Measurements from ENCODE around the gene RADIL.

The RADIL gene

GRCh38 chr7:4774658-4775249 lies 108.8 kb downstream of the RADIL start:
- no peak for DNase-seq

GRCh38 chr7:4774007-4774406 lies 109.5 kb downstream of the RADIL start:
- DNase-seq = no peak

GRCh38 chr7:4772306-4772705 lies 111.2 kb downstream of the RADIL start:
- DNase-seq = no peak

DNA sequence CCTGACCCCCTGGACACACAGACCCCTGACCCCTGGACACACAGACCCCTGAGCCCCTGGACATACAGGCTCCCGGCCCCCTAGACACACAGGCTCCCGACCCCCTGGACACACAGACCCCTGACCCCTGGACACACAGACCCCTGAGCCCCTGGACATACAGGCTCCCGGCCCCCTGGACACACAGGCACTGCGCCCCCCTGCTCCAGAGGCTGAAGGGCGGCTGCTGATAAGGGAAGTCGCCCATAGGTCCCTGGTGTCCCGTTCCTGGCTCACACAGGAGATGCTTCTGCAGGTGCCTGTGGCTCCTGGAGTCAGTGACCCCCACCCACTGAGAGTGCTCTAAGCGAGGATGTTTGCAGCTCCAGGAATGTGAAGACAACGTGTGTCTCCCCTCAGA lies 111.8 kb downstream of the RADIL start:
- no peak for DNase-seq

- no peak for DNase-seq
Measured at GRCh38 chr7:4770886-4771285, 112.6 kb downstream of the RADIL start.

- DNase-seq = no peak
Measured at GRCh38 chr7:4769761-4770160, 113.8 kb downstream of the RADIL start.

GRCh38 chr7:4768597-4769569 lies 114.6 kb downstream of the RADIL start:
- no peak for DNase-seq

DNA sequence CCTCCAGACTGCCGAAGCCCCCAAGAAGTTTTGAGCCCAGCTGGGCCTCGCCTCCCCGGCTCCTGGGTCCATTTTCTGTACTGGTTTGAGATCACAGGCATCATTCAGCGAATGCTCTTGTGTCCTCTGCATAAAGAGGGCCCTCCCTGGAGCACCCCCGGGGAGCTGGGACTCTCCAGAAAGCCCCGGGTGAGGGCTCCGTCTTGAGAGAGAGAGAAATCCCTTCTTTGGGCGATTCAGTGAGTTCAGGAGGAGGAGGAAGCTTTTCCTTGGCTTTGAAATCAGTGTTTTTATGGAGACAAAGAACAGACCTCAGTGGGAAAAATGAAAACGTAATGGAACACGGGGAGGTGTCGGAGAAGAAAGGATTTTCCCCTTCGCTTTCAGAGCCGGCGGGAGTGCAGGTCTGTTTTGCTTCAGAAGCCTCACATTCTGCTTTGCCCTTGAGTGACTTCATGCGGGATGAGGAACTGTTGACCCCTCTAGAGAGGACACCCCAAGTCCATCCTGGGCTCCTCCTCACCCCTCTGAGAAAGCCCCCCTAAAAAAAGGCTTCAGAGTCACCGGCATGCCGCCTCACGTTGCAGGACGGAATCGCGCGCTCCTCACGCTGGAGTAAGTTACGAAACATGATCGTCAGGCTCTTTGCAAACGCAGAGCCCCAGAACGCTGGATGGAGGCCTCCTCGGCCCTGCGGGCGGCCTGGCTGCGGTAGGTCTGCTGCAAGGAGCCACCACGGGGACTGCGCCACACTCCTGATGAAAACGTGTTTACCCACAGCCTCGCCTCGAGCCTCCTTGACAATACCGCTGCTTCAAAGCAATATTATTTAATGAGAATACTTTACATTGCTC lies 116.6 kb downstream of the RADIL start:
- DNase-seq = no peak

- DNase-seq = no peak
Measured at GRCh38 chr7:4765776-4766490, 117.6 kb downstream of the RADIL start.

- no peak for DNase-seq
Measured at GRCh38 chr7:4764402-4765007, 119.0 kb downstream of the RADIL start.

GRCh38 chr7:4763794-4764185 lies 119.7 kb downstream of the RADIL start:
- DNase-seq = no peak

- DNase-seq = no peak
Measured at GRCh38 chr7:4763091-4763793, 120.3 kb downstream of the RADIL start.

- no peak for DNase-seq
Measured at GRCh38 chr7:4762121-4763055, 121.1 kb downstream of the RADIL start.

DNA sequence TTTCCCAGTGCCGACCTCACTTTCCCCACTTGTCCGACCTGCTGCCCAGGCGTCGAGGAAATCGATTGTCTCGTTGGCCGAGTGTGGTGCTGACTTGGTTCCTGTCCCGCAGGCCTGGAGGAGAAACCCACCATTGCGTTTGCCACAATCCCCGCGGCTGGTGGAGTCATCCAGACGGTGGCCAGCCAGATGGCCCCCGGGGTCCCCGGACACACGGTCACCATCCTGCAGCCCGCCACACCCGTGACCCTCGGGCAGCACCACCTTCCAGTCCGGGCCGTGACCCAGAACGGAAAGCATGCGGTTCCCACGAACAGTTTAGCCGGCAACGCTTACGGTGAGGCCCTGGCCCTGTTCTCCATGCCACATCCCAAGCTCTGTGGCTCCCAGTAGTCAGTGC lies 122.6 kb downstream of the RADIL start:
- DNase-seq = no peak

- DNase-seq = no peak
Measured at GRCh38 chr7:4759211-4759610, 124.3 kb downstream of the RADIL start.

DNA sequence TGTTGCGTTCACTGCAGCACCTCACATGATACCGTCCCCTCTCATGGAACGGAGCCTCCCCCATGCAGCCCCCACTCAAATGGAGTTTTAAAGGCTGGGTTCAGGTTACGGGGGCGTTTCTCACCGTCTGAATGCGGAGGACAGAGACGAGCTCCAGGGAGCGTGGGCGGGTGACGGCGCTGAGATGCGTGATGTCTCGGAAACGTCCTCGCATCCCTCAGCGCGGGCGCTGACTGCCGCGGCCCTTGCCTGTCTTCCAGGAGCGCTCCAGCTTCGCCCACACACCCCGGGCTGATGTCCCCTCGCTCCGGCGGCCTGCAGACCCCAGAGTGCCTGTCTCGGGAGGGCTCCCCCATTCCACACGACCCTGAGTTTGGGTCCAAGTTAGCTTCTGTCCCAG lies 124.7 kb downstream of the RADIL start:
- DNase-seq = no peak

DNA sequence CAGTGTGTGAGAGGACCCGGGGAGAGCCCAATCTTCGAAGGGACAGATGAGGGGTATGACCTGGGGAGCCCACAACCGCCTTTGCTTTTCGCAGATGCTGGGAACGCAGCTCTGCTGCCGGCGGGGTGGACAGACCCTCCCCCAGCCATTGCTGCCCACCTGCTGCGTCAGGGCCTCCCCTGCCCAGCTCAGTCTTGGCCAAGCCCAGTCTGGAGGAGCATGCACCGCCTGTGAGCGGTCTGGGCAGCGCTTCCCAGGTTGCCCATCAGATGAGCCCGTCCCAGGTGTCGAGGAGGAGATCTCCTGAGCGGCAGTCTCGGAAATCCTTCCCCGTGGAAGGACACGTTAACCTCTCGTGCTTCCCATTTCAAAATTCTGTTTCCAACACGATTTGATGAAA lies 125.4 kb downstream of the RADIL start:
- no peak for DNase-seq

DNA sequence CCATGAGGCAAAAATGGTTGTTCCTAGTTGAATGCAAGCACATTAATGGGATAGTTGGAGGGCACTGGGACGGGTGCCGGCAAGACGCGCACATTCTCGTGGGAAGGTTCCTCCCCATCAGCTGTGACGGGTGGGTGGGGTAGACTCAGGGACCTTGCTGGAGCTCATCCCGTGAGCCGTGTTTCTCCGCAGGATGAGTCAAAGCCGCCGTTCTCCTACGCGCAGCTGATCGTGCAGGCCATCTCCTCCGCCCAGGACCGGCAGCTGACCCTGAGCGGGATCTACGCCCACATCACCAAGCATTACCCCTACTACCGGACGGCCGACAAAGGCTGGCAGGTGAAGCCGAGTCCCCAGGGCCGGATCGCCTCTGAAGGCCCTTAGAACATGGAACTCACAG lies 128.5 kb downstream of the RADIL start:
- DNase-seq = no peak

DNA sequence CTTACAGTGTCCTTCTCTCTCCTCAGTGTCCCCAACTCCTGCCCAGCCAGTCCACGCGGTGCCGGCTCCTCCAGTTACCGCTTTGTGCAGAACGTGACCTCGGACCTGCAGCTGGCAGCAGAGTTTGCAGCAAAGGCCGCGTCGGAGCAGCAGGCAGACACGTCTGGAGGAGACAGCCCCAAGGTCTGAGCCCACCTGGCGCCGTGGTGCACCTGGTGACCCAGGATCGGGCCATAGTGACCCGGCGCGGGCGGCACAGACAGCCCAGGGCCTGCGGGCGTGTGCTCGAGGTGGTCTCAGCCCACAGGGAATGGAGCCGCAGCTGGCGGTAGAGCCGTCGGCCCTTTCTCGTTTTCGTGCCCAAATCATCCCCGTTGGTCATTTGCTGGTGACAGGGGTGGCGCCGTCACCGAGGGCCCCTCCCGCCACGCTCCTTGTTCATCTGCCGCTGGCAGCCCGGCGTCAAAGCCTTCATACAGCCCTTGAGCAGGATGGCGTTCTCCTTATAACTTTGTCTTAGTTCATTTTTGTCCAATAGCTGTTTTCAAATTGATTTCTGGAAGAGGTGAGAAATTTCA lies 129.0 kb downstream of the RADIL start:
- DNase-seq = no peak

Measured in right hindlimb (tissue), 1 donor.